H1 (cell line): ENCODE results near the gene EVC2.

Experiments used
- BCL11A ChIP-seq, 2 experiments: IDR thresholded peaks; one replicate each; pipeline ENCODE4 v1.6.1; 2011; ENCODE audit warnings: low read depth in 2 of 2, low read length in 2 of 2, mild to moderate bottlenecking in 2 of 2
- CTCF ChIP-seq, 3 experiments: IDR thresholded peaks; 1 replicate in 2 of 3; 2 replicates in 1 of 3; pipeline versions ENCODE4 v1.5.1 to v1.6.1; 2011; ENCODE audit warnings: low read length in 3 of 3, mild to moderate bottlenecking in 3 of 3, inconsistent platforms in 2 of 3, low read depth in 1 of 3, moderate library complexity in 1 of 3; ENCODE audit not compliant: insufficient read depth in 1 of 3; ENCODE audit errors: control extremely low read depth in 1 of 3
- E2F6 ChIP-seq: IDR thresholded peaks from 2 replicates; pipeline ENCODE4 v1.6.1; 2012; ENCODE audit warnings: inconsistent platforms
- NRF1 ChIP-seq: IDR thresholded peaks from 2 replicates; pipeline ENCODE4 v1.6.1; 2011; ENCODE audit warnings: mild to moderate bottlenecking, low read depth, low read length, improper control_type of control experiment
- POLR2A ChIP-seq, 2 experiments: IDR thresholded peaks; 1 replicate in 1 of 2; 2 replicates in 1 of 2; pipeline ENCODE4 v1.6.1; 2011; ENCODE audit warnings: low read depth in 2 of 2, low read length in 2 of 2, mild to moderate bottlenecking in 2 of 2; ENCODE audit errors: control extremely low read depth in 1 of 2
- POLR2AphosphoS5 ChIP-seq: IDR thresholded peaks from 2 replicates; pipeline ENCODE4 v1.6.1; 2011; ENCODE audit warnings: low read depth, low read length
- TAF1 ChIP-seq: IDR thresholded peaks from 2 replicates; pipeline ENCODE4 v1.6.1; 2011; ENCODE audit warnings: mild to moderate bottlenecking, low read depth, low read length
- ZNF274 ChIP-seq: IDR thresholded peaks from 2 replicates; pipeline ENCODE4 v1.7.0; 2012; ENCODE audit warnings: low read length, borderline replicate concordance; ENCODE audit errors: extremely low read depth

GRCh38 chr4:5712517-5712916 lies 4.2 kb upstream of the EVC2 start:
- TF ChIP-seq CTCF (IDR thresholded peaks at IDR 0.05; ENCODE audit: control extremely low read depth in 1 of 3, insufficient read depth in 1 of 3, low read depth in 1 of 3, low read length in 3 of 3), result no peak
- no peak for TF ChIP-seq TAF1
- no peak for TF ChIP-seq ZNF274
- TF ChIP-seq POLR2AphosphoS5, result no peak
- TF ChIP-seq NRF1, result no peak
- TF ChIP-seq POLR2A (IDR thresholded peaks at IDR 0.05; ENCODE audit: control extremely low read depth in 1 of 2, low read depth in 2 of 2, low read length in 2 of 2), result no peak
- no peak for TF ChIP-seq BCL11A (IDR thresholded peaks at IDR 0.05; ENCODE audit: low read depth in 2 of 2, low read length in 2 of 2)
- TF ChIP-seq E2F6, result no peak
